WI38 (cell line): ENCODE measurements around the gene SREK1.
A peak's percentile ranks its signal among the peaks of the same experiment; 100 is the strongest.

ENCODE experiments used
- H3K4me3 ChIP-seq: 2 replicates; pipeline ENCODE4 v1.5.1; 2011; ENCODE audit warnings: low read depth, mild to moderate bottlenecking, control low read depth, low read length
- CTCF ChIP-seq: IDR thresholded peaks from 2 replicates; pipeline ENCODE4 v1.5.1; 2012; ENCODE audit warnings: low read depth, mild to moderate bottlenecking, control low read depth, low read length

Gene SREK1

GRCh38 chr5:66144074-66144833 lies at the start of gene SREK1:
Gene SREK1, plus strand, starts transcription at chr5:66144300. Its CDS starts 77 bp downstream, at chr5:66144377.
- TF ChIP-seq CTCF = no peak
- peak within 1 kb of the TSS; percentile 87 for H3K4me3 ChIP-seq

- no peak for TF ChIP-seq CTCF
- no peak overlapping the region for H3K4me3 ChIP-seq
These were observed 43.2 kb upstream of the SREK1 start for GRCh38 chr5:66100851-66101250.

GRCh38 chr5:66113160-66113559 lies 30.9 kb upstream of the SREK1 start:
- no peak for TF ChIP-seq CTCF
- H3K4me3 ChIP-seq = no peak overlapping the region

- TF ChIP-seq CTCF = no peak
- no peak overlapping the region for H3K4me3 ChIP-seq
These were observed 25.8 kb upstream of the SREK1 start for GRCh38 chr5:66118304-66118703.

GRCh38 chr5:66122379-66123034 lies 21.6 kb upstream of the SREK1 start:
- H3K4me3 ChIP-seq = no peak overlapping the region
- no peak for TF ChIP-seq CTCF

GRCh38 chr5:66129144-66129543 lies 15.0 kb upstream of the SREK1 start:
- TF ChIP-seq CTCF = no peak
- H3K4me3 ChIP-seq = no peak overlapping the region

GRCh38 chr5:66130493-66130892 lies 13.6 kb upstream of the SREK1 start:
- no peak for TF ChIP-seq CTCF
- H3K4me3 ChIP-seq = no peak overlapping the region
